Endodermal cell (in vitro differentiated cells): ENCODE results near the gene ADAMTS2. TPM values are rescaled to one million over a fixed set of nuclear protein-coding genes. Genes with fewer than 3 reads are reported as not detected.
A peak's percentile ranks its signal among the peaks of the same experiment; 100 is the strongest.

Experiments used
- DNase-seq: peaks from one replicate; pipeline ENCODE4 v3.0.0-alpha.2; 2017
- H3K27ac ChIP-seq: 2 replicates; pipeline ENCODE4 v1.5.1; 2013; ENCODE audit warnings: mild to moderate bottlenecking, low read depth, low read length, moderate library complexity
- H3K27me3 ChIP-seq: 2 replicates; pipeline ENCODE4 v1.6.1; 2013; ENCODE audit warnings: mild to moderate bottlenecking, low read length, moderate library complexity; ENCODE audit not compliant: insufficient read depth, control insufficient read depth, poor library complexity, severe bottlenecking
- H3K36me3 ChIP-seq: 2 replicates; pipeline ENCODE4 v1.7.0; 2013; ENCODE audit warnings: mild to moderate bottlenecking, low read length, moderate library complexity; ENCODE audit not compliant: control insufficient read depth, insufficient read depth
- H3K4me1 ChIP-seq: one replicate; pipeline ENCODE4 v1.7.0; 2013; ENCODE audit warnings: low read length; ENCODE audit not compliant: control insufficient read depth, insufficient read depth
- H3K4me3 ChIP-seq: 2 replicates; pipeline ENCODE4 v1.5.1; 2013; ENCODE audit warnings: mild to moderate bottlenecking, low read length, moderate library complexity
- H3K9ac ChIP-seq: 2 replicates; pipeline ENCODE4 v1.6.1; 2013; ENCODE audit warnings: mild to moderate bottlenecking, low read length, moderate library complexity; ENCODE audit not compliant: poor library complexity, severe bottlenecking; ENCODE audit errors: extremely low read depth
- H3K9me3 ChIP-seq: 2 replicates; pipeline ENCODE4 v1.6.1; 2013; ENCODE audit warnings: mild to moderate bottlenecking, low read length, moderate library complexity; ENCODE audit not compliant: control insufficient read depth
- H3K27ac Mint-ChIP-seq: 2 replicates; pipeline ENCODE4 v1.8.0; 2020; ENCODE audit warnings: mixed read lengths
- H3K27me3 Mint-ChIP-seq: 2 replicates; pipeline ENCODE4 v1.8.0; 2021; ENCODE audit warnings: mild to moderate bottlenecking, mixed read lengths; ENCODE audit not compliant: insufficient read depth
- H3K36me3 Mint-ChIP-seq: 2 replicates; pipeline ENCODE4 v1.8.0; 2020; ENCODE audit warnings: low read depth, mixed read lengths
- H3K4me1 Mint-ChIP-seq: 2 replicates; pipeline ENCODE4 v1.8.0; 2020; ENCODE audit warnings: mixed read lengths
- H3K4me3 Mint-ChIP-seq: 2 replicates; pipeline ENCODE4 v1.8.0; 2020; ENCODE audit warnings: mild to moderate bottlenecking, moderate library complexity, mixed read lengths
- H3K9me3 Mint-ChIP-seq: 2 replicates; pipeline ENCODE4 v1.8.0; 2020; ENCODE audit warnings: mild to moderate bottlenecking, mixed read lengths
- CTCF ChIP-seq: fragments of 200-600 bp; sonication (generic); conservative IDR thresholded peaks from 2 replicates; pipeline ENCODE4 v1.5.0; 2021; ENCODE audit warnings: antibody characterized with exemption, mild to moderate bottlenecking
- whole genome bisulfite sequencing, 2 experiments: methylation state at CpG; one replicate each; pipeline versions ENCODE4 v1.1.5 to v1.1.7; 2013; ENCODE audit warnings: missing lambda C conversion rate in 2 of 2, mixed read lengths in 1 of 2; ENCODE audit not compliant: insufficient coverage in 1 of 2, insufficient read length in 1 of 2; 5-methylcytosine and 5-hydroxymethylcytosine counted together
- total RNA-seq, 2 donors: library from RNA; stranded (reverse); fragmentation: NEBNext Ultra II Directional in 1 of 2; extraction: Animal tissue kit (Norgen Biotek cat#: 25700) in 1 of 2; gene quantifications; 2 replicates in 1 of 2; 3 replicates in 1 of 2; pipeline ENCODE4 v1.2.1, GENCODE V29; 2021

Gene ADAMTS2
- total RNA-seq, 2 donors from 2014 or later, result 1.2 to 2.6 TPM

GRCh38 chr5:179120951-179121666, 224.2 kb downstream of the ADAMTS2 start:
- Histone ChIP-seq H3K4me1 (no peaks in the 10 kb centered on the region), H3K9ac (no peak overlapping the region), H3K27me3 (no peaks in the 10 kb centered on the region), H3K36me3 (no peaks in the 10 kb centered on the region), H3K9me3 (no peaks in the 10 kb centered on the region), H3K27ac (no peak overlapping the region), H3K4me3 (no peak overlapping the region)
- H3K4me3 Mint-ChIP-seq, result no peak overlapping the region
- H3K27ac Mint-ChIP-seq, result no peak overlapping the region
- no peak for TF ChIP-seq CTCF
- peak; percentile 24 for DNase-seq
- H3K36me3 Mint-ChIP-seq, result no peaks in the 10 kb centered on the region
- 95 to 96% methylated on average over 47 to 75 of the region's 75 CpGs for WGBS, 2 experiments
- H3K9me3 Mint-ChIP-seq, result peaks cover 14% of the 10 kb centered on the region
- peaks cover 2% of the 10 kb centered on the region for H3K27me3 Mint-ChIP-seq
- H3K4me1 Mint-ChIP-seq, result no peaks in the 10 kb centered on the region

GRCh38 chr5:179120421-179120861, 224.8 kb downstream of the ADAMTS2 start:
- no peaks in the 10 kb centered on the region for H3K36me3 ChIP-seq
- Mint-ChIP-seq H3K9me3 (peaks cover 14% of the 10 kb centered on the region), H3K27me3 (peaks cover 2% of the 10 kb centered on the region), H3K36me3 (no peaks in the 10 kb centered on the region), H3K4me3 (no peak overlapping the region), H3K4me1 (no peaks in the 10 kb centered on the region), H3K27ac (no peak overlapping the region)
- 94 to 98% methylated on average over 25 to 35 of the region's 35 CpGs for WGBS, 2 experiments
- no peaks in the 10 kb centered on the region for H3K27me3 ChIP-seq
- H3K4me3 ChIP-seq, result no peak overlapping the region
- H3K9ac ChIP-seq, result no peak overlapping the region
- no peaks in the 10 kb centered on the region for H3K4me1 ChIP-seq
- H3K27ac ChIP-seq, result no peak overlapping the region
- TF ChIP-seq CTCF, result no peak
- peak; percentile 28 for DNase-seq
- H3K9me3 ChIP-seq, result no peaks in the 10 kb centered on the region

- Histone ChIP-seq H3K9ac (no peak overlapping the region), H3K27ac (no peak overlapping the region), H3K9me3 (peaks cover 3% of the 10 kb centered on the region), H3K4me1 (no peaks in the 10 kb centered on the region), H3K4me3 (no peak overlapping the region), H3K27me3 (no peaks in the 10 kb centered on the region), H3K36me3 (no peaks in the 10 kb centered on the region)
- H3K4me3 Mint-ChIP-seq, result no peak overlapping the region
- H3K36me3 Mint-ChIP-seq, result no peaks in the 10 kb centered on the region
- whole genome bisulfite sequencing, 2 experiments, result 86 to 94% methylated on average over 9 to 15 of the region's 15 CpGs
- H3K27me3 Mint-ChIP-seq, result peaks cover 2% of the 10 kb centered on the region
- H3K27ac Mint-ChIP-seq, result no peak overlapping the region
- DNase-seq, result peak; percentile 21
- peaks cover 22% of the 10 kb centered on the region for H3K9me3 Mint-ChIP-seq
- H3K4me1 Mint-ChIP-seq, result no peaks in the 10 kb centered on the region
- no peak for TF ChIP-seq CTCF
These were observed 225.7 kb downstream of the ADAMTS2 start for GRCh38 chr5:179119415-179120170.
